Fibroblast of pulmonary artery (primary cell): ENCODE data around the gene CDH23.

Experiments used
- DNase-seq: peaks from one replicate; pipeline ENCODE4 v3.0.0-alpha.2; 2010; ENCODE audit warnings: low read depth
- H3K4me3 ChIP-seq: replicated peaks from 2 replicates; pipeline ENCODE4 v1.5.1; 2011; ENCODE audit warnings: low read depth, mild to moderate bottlenecking, control low read depth, low read length, moderate library complexity
- CTCF ChIP-seq: IDR thresholded peaks from 2 replicates; pipeline ENCODE4 v1.5.1; 2011; ENCODE audit warnings: mild to moderate bottlenecking, control low read depth, low read length, inconsistent platforms; ENCODE audit errors: missing control alignments

Gene CDH23

GRCh38 chr10:71660313-71660712, 263.6 kb downstream of the CDH23 start:
- no peak for TF ChIP-seq CTCF
- no peak for DNase-seq

GRCh38 chr10:71661060-71661622, 264.4 kb downstream of the CDH23 start:
- DNase-seq = no peak
- H3K4me3 ChIP-seq = no peak overlapping the region
- TF ChIP-seq CTCF = no peak

More at GRCh38 chr10:71660313-71660712, 263.6 kb downstream of the CDH23 start:
- no peak overlapping the region for H3K4me3 ChIP-seq

GRCh38 chr10:71661779-71662336, 265.1 kb downstream of the CDH23 start:
- no peak for DNase-seq
- H3K4me3 ChIP-seq = no peak overlapping the region
- TF ChIP-seq CTCF = no peak

- no peak for DNase-seq
Observed at GRCh38 chr10:71663311-71663710, 266.6 kb downstream of the CDH23 start.

GRCh38 chr10:71664585-71664984, 267.9 kb downstream of the CDH23 start:
- no peak overlapping the region for H3K4me3 ChIP-seq
- no peak for DNase-seq
- no peak for TF ChIP-seq CTCF

More at GRCh38 chr10:71663311-71663710, 266.6 kb downstream of the CDH23 start:
- H3K4me3 ChIP-seq = no peak overlapping the region
- no peak for TF ChIP-seq CTCF

- H3K4me3 ChIP-seq = no peak overlapping the region
- DNase-seq = no peak
- no peak for TF ChIP-seq CTCF
Observed at GRCh38 chr10:71665456-71665855, 268.7 kb downstream of the CDH23 start.
